HL-60 (cell line): ENCODE measurements around the gene OSMR.

Experiments
- DNase-seq, 2 experiments: peaks; one replicate each; pipeline ENCODE4 v3.0.0-alpha.2; 2010 to 2020; ENCODE audit warnings: low read depth in 1 of 2, low spot score in 1 of 2
- H3K27ac ChIP-seq: fragments of 250-450 bp; sonication (Bioruptor Pico); replicated peaks from 2 replicates; pipeline ENCODE4 v1.5.1; 2020; ENCODE audit warnings: mild to moderate bottlenecking, moderate library complexity
- H3K27me3 ChIP-seq: fragments of 250-450 bp; sonication (Bioruptor Pico); 2 replicates; pipeline ENCODE4 v1.5.1; 2021; ENCODE audit warnings: mild to moderate bottlenecking, moderate library complexity; ENCODE audit not compliant: insufficient read depth, poor library complexity, severe bottlenecking
- H3K4me3 ChIP-seq: replicated peaks from 2 replicates; pipeline ENCODE4 v1.5.1; 2011; ENCODE audit warnings: mild to moderate bottlenecking, control low read depth, low read length; ENCODE audit not compliant: insufficient read depth
- GABPA ChIP-seq: IDR thresholded peaks from 2 replicates; pipeline ENCODE4 v1.6.1; 2012; ENCODE audit warnings: low read depth
- POLR2AphosphoS5 ChIP-seq: IDR thresholded peaks from 2 replicates; pipeline ENCODE4 v1.6.1; 2012; ENCODE audit warnings: low read depth
- SPI1 ChIP-seq: IDR thresholded peaks from 2 replicates; pipeline ENCODE4 v1.6.1; 2012; ENCODE audit warnings: low read depth, mild to moderate bottlenecking, borderline replicate concordance
- TF ChIP-seq, protein P1 (sequence below): IDR thresholded peaks from 2 replicates; pipeline ENCODE4 v1.6.1; 2012; ENCODE audit warnings: low read depth; ENCODE audit not compliant: insufficient replicate concordance
- TF ChIP-seq, protein P2 (sequence below): IDR thresholded peaks from one replicate; pipeline ENCODE4 v1.5.1; 2011; ENCODE audit warnings: low read length, control low read depth, inconsistent platforms; ENCODE audit not compliant: insufficient read depth

Gene OSMR

DNA sequence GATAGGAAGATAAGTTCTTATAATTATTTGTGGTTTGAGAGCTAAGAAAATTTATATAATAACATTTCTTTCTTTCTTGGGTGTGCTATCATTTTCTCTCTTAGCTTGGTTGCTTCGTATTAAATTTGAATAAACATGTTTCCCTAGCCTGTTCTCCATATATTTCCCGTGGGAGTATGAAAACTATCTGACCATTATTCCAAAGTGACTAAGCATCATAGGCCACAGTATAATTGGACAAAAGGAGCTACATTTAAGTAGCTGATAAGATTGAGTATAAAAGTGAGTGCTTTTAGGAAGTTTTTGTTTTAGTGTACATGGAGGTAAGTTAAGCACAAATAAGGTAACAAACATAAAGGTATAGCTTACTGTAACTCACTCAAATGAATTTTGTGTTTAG lies 8.4 kb upstream of the OSMR start:
- TF ChIP-seq POLR2AphosphoS5: no peak
- TF ChIP-seq, protein P1, sequence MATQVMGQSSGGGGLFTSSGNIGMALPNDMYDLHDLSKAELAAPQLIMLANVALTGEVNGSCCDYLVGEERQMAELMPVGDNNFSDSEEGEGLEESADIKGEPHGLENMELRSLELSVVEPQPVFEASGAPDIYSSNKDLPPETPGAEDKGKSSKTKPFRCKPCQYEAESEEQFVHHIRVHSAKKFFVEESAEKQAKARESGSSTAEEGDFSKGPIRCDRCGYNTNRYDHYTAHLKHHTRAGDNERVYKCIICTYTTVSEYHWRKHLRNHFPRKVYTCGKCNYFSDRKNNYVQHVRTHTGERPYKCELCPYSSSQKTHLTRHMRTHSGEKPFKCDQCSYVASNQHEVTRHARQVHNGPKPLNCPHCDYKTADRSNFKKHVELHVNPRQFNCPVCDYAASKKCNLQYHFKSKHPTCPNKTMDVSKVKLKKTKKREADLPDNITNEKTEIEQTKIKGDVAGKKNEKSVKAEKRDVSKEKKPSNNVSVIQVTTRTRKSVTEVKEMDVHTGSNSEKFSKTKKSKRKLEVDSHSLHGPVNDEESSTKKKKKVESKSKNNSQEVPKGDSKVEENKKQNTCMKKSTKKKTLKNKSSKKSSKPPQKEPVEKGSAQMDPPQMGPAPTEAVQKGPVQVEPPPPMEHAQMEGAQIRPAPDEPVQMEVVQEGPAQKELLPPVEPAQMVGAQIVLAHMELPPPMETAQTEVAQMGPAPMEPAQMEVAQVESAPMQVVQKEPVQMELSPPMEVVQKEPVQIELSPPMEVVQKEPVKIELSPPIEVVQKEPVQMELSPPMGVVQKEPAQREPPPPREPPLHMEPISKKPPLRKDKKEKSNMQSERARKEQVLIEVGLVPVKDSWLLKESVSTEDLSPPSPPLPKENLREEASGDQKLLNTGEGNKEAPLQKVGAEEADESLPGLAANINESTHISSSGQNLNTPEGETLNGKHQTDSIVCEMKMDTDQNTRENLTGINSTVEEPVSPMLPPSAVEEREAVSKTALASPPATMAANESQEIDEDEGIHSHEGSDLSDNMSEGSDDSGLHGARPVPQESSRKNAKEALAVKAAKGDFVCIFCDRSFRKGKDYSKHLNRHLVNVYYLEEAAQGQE: no peak
- Histone ChIP-seq H3K27me3 (peaks cover 10% of the 10 kb centered on the region), H3K27ac (no peak overlapping the region), H3K4me3 (no peak overlapping the region)
- no peak for DNase-seq

DNA sequence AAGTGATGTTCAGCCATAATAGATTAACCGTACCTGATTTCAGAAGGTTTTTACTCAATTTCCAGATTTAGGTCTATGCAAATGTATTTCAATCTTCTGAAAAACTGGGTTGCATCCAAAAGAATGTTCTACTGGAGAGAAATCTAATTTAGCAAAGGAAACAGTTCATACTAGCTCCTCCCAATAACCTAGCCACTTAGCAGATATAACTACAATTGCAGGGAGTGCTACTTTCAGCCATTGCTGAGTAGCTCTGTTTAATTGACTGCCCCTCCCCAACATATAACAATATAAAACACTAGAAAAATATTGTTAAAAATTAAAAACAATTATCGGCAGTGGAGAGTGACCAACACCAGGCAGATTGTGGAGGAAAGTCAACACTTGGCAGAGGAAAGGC lies 7.9 kb upstream of the OSMR start:
- DNase-seq: no peak
- Histone ChIP-seq H3K4me3 (no peak overlapping the region), H3K27ac (no peak overlapping the region), H3K27me3 (peaks cover 10% of the 10 kb centered on the region)
- no peak for TF ChIP-seq SPI1
- TF ChIP-seq, protein P1: no peak
- TF ChIP-seq POLR2AphosphoS5: no peak
- TF ChIP-seq, protein P2, sequence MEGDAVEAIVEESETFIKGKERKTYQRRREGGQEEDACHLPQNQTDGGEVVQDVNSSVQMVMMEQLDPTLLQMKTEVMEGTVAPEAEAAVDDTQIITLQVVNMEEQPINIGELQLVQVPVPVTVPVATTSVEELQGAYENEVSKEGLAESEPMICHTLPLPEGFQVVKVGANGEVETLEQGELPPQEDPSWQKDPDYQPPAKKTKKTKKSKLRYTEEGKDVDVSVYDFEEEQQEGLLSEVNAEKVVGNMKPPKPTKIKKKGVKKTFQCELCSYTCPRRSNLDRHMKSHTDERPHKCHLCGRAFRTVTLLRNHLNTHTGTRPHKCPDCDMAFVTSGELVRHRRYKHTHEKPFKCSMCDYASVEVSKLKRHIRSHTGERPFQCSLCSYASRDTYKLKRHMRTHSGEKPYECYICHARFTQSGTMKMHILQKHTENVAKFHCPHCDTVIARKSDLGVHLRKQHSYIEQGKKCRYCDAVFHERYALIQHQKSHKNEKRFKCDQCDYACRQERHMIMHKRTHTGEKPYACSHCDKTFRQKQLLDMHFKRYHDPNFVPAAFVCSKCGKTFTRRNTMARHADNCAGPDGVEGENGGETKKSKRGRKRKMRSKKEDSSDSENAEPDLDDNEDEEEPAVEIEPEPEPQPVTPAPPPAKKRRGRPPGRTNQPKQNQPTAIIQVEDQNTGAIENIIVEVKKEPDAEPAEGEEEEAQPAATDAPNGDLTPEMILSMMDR: no peak
- no peak for TF ChIP-seq GABPA

DNA sequence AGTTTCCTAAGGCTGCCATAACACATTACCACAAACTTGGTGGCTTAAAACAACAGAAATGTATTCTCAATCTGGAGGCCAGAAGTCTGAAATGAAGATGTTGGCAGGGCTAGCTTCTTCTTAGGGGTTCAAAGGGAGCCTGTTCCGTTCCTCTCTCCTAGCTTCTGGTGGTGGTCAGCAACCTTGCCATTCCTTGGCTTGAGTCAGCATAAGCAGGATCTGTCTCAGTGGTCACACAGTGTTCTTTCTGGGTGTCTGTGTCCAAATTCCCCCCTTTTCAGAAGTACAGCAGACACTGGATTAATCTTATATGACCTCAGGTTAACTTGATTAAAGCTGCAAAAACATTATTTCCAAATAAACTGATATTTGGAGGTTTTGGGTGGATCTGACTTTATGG lies 2.1 kb upstream of the OSMR start:
- Histone ChIP-seq H3K27ac (no peak overlapping the region), H3K4me3 (no peak overlapping the region), H3K27me3 (peaks cover 30% of the 10 kb centered on the region)
- DNase-seq: no peak
- TF ChIP-seq, protein P1: no peak
- no peak for TF ChIP-seq GABPA
- TF ChIP-seq POLR2AphosphoS5: no peak
- no peak for TF ChIP-seq SPI1
- TF ChIP-seq, protein P2: no peak
